Posterior cingulate gyrus (tissue), 11 donors: Measurements from ENCODE around the gene OSBPL6.
"Not testable (repeated sequence)": the region's sequence is repeated elsewhere in the genome, so short reads cannot be mapped to it uniquely, and the experiment has no call there.

Source experiments
- DNase-seq, 10 donors: peaks; one replicate each; pipeline versions ENCODE4 v3.0.0 to v3.0.0-alpha.2; 2020 to 2021; ENCODE audit warnings: mixed read lengths in 3 of 10
- intact Hi-C: fragments of 100-400 bp; cut with DNase I; formaldehyde crosslinking; loops from one replicate; pipeline ENCODE4 v1.15.1; 2023

OSBPL6 gene

DNA sequence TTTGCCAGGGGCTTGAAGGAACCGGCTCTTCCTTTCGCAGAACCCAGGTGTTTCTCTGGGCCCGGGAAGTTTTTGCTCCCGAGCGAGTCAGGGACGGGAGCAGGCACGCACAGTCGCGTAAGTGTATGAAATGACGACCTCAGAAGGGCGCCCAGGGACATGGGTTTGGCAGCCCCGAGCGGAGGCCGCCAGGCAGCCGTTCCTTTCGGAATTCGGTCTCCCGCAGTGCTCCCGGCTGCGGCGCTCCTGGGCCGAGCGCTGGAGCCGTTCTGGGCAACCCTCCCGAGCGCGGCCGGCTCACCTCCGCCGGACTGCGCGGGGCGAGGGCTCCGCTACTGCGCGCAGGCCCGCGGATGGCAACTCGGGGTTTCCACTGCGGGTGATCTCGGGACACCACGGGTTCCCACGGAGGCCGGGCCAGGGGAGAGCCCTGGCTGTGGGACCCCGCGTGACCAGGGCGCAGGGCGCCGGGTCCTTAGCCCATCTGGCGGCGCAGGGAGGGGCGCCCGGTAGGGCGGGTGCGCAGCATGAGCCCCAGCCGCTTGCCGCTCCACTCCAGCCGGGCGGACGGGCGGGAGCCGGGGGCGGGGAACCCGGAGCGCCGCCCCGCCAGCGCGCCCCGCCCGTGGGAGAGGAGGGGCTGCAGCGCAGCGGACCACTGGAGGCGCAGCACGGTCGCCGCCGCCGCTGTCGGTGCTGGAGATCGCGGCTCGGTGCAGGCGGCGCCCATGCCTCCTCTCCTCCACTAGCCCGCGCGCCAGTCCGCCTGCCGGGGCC is at the start of gene OSBPL6:
OSBPL6 (plus strand) TSS at position 690 of the 777 bp plus-strand sequence. CDS start 111,673 bp downstream, outside the sequence.
- intact Hi-C loops, result loop anchor here (5.0 to 10.0 kb wide), 2 partner anchors 82 to 221 kb away; partner anchors contain the start of gene RBM45
- peak; percentile 60 to 97 (median 82) for DNase-seq

DNA sequence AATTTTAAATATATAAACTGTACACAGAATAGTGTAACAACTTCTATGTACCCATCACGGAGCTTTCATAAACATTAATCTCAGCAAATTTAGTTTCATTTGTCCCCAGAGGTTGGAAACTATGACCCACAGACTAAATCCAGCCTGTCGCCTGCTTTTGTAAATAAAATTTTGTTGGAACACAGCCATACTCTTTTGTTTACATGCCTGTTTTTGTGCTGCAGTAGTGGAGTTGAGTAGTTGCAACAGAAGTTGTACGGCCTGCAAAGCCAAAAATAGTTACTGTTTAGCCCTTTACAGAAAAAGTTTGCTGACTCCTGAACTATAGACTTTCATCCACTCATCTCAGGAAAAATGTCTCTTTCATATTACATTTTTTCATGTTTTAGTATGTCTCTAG is 42.3 kb upstream of the OSBPL6 start:
- DNase-seq, result no peak
- intact Hi-C loops, result no loop called here

DNA sequence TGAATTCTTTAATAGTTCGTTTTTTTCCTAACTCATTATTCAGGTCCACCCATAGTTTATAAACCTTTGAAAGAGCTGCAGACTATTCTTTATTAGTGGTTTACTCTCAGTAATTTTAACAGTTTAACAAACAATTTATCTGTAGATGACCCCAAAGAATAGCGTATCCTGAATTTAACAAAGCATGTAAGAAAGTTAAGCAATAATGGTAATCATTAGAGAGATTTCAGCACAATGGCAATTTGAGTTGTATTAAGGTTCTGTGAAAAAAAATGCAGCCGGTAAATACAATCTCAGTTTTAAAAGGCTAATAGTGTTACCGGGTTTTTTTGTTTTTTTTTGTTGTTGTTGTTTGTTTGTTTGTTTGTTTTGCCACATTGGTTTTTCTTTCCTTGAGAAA is 41.8 kb upstream of the OSBPL6 start:
- no peak for DNase-seq

DNA sequence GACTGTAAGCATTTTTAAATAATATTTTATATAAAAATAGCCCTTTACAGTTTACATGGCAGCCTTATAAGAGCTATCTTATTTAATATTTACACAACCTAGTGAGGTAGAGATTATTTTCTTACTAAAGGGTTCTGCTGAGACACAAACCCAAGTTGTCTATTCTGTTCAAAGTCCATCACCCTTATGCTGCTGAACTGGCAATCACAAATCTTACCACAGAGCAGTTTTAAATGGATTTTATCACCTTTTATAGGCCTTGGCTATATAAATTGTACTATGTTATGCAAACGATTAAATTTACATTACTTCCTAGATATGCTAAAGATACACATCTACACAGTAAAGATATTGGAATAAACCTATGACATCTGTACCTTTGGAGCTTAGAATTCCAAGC is 41.3 kb upstream of the OSBPL6 start:
- intact Hi-C loops, result no loop called here
- no peak for DNase-seq

More for the DNA sequence above, 41.8 kb upstream of the OSBPL6 start:
- intact Hi-C loops, result no loop called here

DNA sequence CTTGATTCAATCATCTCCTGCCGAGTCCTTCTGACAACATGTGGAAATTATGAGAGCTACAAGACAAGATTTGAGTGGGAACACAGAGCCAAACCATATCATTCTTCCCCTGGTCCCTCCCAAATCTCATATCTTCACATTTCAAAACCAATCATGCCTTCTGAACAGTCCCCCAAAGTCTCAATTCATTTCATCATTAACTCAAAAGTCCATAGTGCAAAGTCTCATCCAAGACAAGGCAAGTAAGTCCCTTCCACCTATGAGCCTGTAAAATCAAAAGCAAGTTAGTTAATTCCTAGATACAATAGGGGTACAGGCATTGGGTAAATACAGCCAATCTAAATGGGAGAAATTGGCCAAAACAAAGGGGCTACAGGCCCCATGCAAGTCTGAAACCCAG is 40.4 kb upstream of the OSBPL6 start:
- intact Hi-C loops, DNase-seq: not testable (repeated sequence)

- no peak for DNase-seq
- intact Hi-C loops, result no loop called here
Measured at GRCh38 chr2:178155524-178155923, 38.8 kb upstream of the OSBPL6 start.

DNA sequence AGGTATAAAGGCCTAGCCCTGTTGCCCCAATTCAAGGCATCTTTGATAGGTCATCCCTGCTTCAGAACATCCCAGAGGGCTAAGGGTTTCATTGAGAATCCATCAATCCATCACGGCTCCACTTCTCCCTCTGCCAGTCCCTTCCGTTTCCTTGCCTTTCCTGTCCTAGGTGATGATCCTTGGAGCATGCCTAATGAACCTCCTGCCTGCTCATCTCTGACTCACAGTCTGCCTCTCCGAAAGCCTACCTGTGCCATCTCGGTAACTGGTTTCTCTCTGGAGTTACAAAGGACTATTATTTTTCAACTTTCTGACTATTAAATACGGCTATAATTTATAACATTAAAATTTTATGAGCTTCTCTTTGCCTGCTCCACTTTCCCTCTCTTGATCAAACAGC is 36.7 kb upstream of the OSBPL6 start:
- intact Hi-C loops, result no loop called here
- no peak for DNase-seq

GRCh38 chr2:178159966-178160365 is 34.3 kb upstream of the OSBPL6 start:
- intact Hi-C loops, result no loop called here
- DNase-seq, result no peak

- intact Hi-C loops, result no loop called here
- DNase-seq, result no peak
Measured at GRCh38 chr2:178160601-178161000, 33.7 kb upstream of the OSBPL6 start.

- no peak for DNase-seq
- intact Hi-C loops, result no loop called here
Measured at GRCh38 chr2:178163395-178163794, 30.9 kb upstream of the OSBPL6 start.

DNA sequence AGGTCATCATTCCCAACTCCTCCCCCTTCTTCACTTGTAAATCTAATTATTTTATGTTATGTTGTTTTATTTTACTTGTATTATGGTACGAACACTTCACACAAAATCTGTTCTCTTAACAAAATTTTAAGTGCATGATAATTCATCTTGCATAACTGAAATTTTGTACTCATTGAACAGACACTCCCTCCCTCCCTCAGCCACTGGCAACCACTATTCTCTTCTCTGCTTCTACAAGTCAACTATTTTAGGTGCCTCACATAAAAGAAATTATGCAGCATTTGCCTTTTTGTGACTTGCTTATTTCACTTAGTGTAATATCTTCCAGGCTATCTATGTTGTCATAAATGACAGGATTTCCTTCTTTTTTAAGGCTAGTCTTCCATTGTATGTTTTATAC is 30.4 kb upstream of the OSBPL6 start:
- no peak for DNase-seq
- intact Hi-C loops, result no loop called here

DNA sequence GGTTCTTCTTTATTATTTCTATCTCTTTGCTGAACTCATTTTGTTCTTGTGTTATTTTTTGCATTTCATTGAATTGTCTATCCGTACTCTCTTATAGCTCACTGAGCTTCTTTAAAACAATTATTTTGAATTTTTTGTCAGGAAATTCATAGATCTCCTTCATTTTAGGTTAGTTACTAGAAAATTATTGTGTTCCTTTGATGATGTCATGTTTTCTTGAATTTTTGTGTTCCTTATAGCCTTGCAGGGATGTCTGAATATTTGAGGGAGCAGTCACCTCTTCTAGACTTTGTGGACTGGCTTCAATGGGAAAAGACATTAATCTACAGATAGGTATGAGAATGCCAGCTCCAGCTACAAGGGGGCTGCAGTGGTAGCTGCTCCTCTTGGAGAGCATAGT is 20.7 kb upstream of the OSBPL6 start:
- DNase-seq, result no peak
- intact Hi-C loops, result no loop called here

DNA sequence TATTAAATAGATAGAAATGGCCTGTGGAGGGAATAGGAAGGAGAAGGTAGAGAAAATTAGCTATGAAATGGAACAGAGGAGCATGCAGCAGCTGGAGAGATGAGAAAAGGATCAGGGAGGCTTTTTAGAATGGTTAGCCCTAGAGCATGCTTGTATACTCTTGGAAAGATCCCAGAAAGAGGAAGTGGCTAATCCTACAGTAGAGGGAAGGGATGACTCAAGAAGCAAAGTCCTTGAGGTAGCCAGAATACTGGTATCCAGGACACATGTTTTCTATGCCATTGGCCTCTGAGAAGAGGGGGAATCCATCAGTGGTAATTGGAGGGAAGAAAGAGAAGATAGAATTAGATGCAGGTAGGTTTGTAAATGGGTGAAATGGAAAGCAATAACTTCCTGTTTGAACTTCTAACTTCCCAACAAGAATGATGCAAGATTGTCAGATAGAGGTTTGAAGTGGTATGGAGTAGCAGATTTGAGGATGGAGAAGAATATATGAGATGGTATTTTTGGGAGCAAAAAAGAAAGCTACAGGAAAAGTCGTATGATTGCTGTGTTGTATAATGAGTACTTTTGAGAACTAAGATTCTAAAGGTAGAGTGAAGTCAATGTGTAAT is 17.1 kb upstream of the OSBPL6 start:
- intact Hi-C loops, result no loop called here
- no peak for DNase-seq

DNA sequence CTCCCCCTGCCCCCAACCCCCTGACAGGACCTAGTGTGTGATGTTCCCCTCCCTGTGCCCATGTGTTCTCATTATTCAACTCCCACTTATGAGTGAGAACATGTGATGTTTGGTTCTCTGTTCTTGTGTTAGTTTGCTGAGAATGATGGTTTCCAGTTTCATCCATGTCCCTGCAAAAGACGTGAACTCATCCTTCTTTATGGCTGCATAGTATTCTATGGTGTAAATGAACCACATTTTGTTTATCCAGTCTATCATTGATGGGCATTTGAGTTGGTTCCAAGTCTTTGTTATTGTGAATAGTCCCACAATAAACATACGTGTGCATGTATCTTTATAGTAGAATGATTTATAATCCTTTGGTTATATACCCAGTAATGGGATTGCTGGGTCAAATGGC is 13.7 kb upstream of the OSBPL6 start:
- intact Hi-C loops, DNase-seq: not testable (repeated sequence)

DNA sequence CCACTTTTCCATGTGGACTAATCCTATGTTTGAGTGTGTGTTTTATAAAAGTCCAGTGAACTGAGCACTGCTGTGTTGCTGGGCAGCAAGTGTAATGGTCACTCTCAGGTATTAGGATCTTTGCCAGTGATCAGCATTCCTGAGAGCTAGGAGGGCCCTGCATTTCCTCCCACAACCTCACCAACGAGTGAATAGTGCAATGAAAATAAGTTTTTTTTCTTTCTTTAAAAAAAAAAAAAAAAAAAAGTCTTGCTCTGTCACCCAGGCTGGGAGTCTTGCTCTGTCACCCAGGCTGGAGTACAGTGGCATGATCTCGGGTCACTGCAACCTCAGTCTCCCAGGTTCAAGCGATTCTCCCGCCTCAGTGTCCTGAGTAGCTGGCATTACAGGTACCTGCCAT is 6.5 kb upstream of the OSBPL6 start:
- no peak for DNase-seq
- intact Hi-C loops, result no loop called here

- no peak for DNase-seq
Measured at GRCh38 chr2:178188466-178188865, 5.8 kb upstream of the OSBPL6 start.

DNA sequence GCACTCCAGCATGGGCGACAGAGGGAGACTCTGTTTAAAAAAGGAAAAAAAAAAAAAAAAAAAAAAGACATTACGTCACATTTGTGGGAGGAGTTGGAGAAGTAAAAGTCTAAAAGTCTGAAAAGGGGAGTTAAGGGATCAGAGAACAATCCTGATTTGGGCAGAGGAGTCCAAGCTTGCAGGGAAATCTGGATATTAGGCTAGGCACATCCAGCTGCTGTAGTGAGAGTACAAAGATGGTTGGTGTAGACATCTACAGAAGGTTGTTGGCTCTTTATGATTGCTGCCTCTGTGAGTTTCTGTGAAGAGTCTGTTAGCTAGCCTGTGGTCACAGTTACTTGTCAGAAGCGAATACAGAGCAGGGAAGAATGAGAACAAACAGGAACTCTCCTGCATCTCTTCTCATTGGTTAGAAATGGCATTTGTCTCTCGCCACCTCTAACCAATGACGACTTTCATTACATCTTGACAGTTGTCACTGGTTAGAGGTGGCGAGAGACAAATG is 3.3 kb upstream of the OSBPL6 start:
- no peak for DNase-seq
- intact Hi-C loops, result loop anchor here (5.0 to 10.0 kb wide), 2 partner anchors 79 to 224 kb away; partner anchors contain the start of gene RBM45

More at GRCh38 chr2:178188466-178188865, 5.8 kb upstream of the OSBPL6 start:
- intact Hi-C loops, result no loop called here

GRCh38 chr2:178191511-178191910 is 2.8 kb upstream of the OSBPL6 start:
- no peak for DNase-seq
- intact Hi-C loops, result loop anchor here (5.0 to 10.0 kb wide), 2 partner anchors 79 to 223 kb away; partner anchors contain the start of gene RBM45

- intact Hi-C loops, result loop anchor here (5.0 to 10.0 kb wide), 2 partner anchors 81 to 221 kb away; partner anchors contain the start of gene RBM45
- DNase-seq, result no peak
Measured at GRCh38 chr2:178193496-178193822, 853 bp upstream of the OSBPL6 start.

- peak; percentile 30 to 95 (median 55) for DNase-seq
- intact Hi-C loops, result loop anchor here (5.0 to 10.0 kb wide), 2 partner anchors 82 to 220 kb away; partner anchors contain the start of gene RBM45
Measured at GRCh38 chr2:178194600-178195389, 483 bp downstream of the OSBPL6 start.
